ENCODE results near the gene ADARB2. TPM values are rescaled to one million over a fixed set of nuclear protein-coding genes. Genes with fewer than 3 reads are reported as not detected.
"Not testable (repeated sequence)": the region's sequence is repeated elsewhere in the genome, so short reads cannot be mapped to it uniquely, and the experiment has no call there.

Gene ADARB2
- total and polyA plus RNA-seq, 4 experiments from 2014 or later = 13.5 to 14.1 TPM; not detected in 2

GRCh38 chr10:1402016-1402770 is 335.1 kb downstream of the ADARB2 start:
- H3K36me3 ChIP-seq (ENCODE audit: insufficient read depth, low read length) = no peaks in the 10 kb centered on the region
- no peaks in the 10 kb centered on the region for H3K9me3 ChIP-seq (ENCODE audit: control insufficient read depth in 1 of 2, low read length in 2 of 2)
- POLR2A ChIA-PET (ENCODE audit: partially characterized antibody) = no interaction called here
- no peak for DNase-seq
- peaks cover 6 to 7% of the 10 kb centered on the region in 2 donors for H3K27me3 Mint-ChIP-seq
- H3K4me1 Mint-ChIP-seq = no peaks in the 10 kb centered on the region
- no peaks in the 10 kb centered on the region for H3K36me3 Mint-ChIP-seq
- intact Hi-C loops (cut with micrococcal nuclease) = no loop called here
- CTCF ChIA-PET (ENCODE audit: partially characterized antibody) = interaction anchor here (1.7 kb wide), 1 partner anchor 18 kb away, joined by 5 read pairs; no protein-coding TSS in a partner anchor
- no peaks in the 10 kb centered on the region for H3K9me3 Mint-ChIP-seq
- no peaks in the 10 kb centered on the region for H3K4me1 ChIP-seq (ENCODE audit: insufficient read depth, low read length)
- H3K27me3 ChIP-seq (ENCODE audit: insufficient read depth, low read length) = no peaks in the 10 kb centered on the region
- no peak overlapping the region for H3K4me3 ChIP-seq (ENCODE audit: low read length in 2 of 2)
- H3K4me3 Mint-ChIP-seq = no peak overlapping the region
- H3K27ac Mint-ChIP-seq = no peak overlapping the region
- no peak overlapping the region for H3K27ac ChIP-seq (ENCODE audit: low read depth, low read length)

DNA sequence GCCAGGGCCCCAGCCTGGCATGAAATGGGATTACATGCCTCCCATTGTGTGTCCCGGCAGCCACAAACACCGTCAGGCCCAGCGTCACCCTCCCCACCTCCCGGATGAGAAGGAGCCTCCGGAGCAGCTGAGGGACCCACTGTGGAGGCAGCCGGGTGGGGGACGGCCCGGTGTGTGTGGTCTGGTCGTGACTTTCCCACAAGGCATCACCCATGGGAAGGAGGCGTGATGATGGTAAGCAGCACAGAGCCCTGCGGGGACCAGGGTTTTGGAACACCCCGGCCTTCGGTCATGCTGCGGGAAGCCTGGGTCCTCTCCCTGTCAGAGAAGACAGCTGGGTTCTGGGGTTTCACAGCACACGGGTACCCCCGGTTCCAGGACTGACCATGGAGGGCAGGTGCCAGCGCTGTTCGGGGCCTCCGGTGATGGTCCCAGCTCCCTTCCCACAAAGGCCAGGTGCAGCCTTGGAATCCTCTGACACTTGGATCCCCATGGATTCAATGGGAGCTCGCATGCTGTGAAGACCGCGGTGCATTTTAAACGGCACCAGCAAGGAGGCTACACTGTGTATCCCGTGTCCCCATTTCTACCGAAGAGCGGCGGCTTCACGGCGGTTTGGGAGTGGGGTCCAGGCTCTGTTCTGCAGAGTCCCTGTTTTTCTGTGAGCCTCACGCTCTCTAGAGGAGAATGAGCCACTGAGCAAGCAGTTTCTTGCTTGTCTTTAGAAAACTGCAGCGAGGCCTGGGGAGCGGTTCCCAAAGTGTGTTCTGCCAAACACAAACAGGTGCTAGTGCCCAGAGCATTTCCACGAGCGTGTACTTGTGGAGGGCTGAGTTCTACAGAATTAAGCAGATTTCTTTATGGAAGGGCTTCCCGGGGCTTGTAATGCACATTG is 336.0 kb downstream of the ADARB2 start:
- no peak for DNase-seq
- Histone ChIP-seq H3K4me3 (ENCODE audit: low read length in 2 of 2) (no peak overlapping the region), H3K36me3 (ENCODE audit: insufficient read depth, low read length) (no peaks in the 10 kb centered on the region), H3K4me1 (ENCODE audit: insufficient read depth, low read length) (no peaks in the 10 kb centered on the region), H3K9me3 (ENCODE audit: control insufficient read depth in 1 of 2, low read length in 2 of 2) (no peaks in the 10 kb centered on the region), H3K27ac (ENCODE audit: low read depth, low read length) (no peak overlapping the region), H3K27me3 (ENCODE audit: insufficient read depth, low read length) (no peaks in the 10 kb centered on the region)
- ChIA-PET CTCF (ENCODE audit: partially characterized antibody) (no interaction called here), POLR2A (ENCODE audit: partially characterized antibody) (no interaction called here)
- H3K27me3 Mint-ChIP-seq = peaks cover 6 to 7% of the 10 kb centered on the region in 2 donors
- no peak overlapping the region for H3K27ac Mint-ChIP-seq
- no peaks in the 10 kb centered on the region for H3K4me1 Mint-ChIP-seq
- H3K9me3 Mint-ChIP-seq = no peaks in the 10 kb centered on the region
- H3K4me3 Mint-ChIP-seq = no peak overlapping the region
- intact Hi-C loops (cut with micrococcal nuclease) = no loop called here
- no peaks in the 10 kb centered on the region for H3K36me3 Mint-ChIP-seq

DNA sequence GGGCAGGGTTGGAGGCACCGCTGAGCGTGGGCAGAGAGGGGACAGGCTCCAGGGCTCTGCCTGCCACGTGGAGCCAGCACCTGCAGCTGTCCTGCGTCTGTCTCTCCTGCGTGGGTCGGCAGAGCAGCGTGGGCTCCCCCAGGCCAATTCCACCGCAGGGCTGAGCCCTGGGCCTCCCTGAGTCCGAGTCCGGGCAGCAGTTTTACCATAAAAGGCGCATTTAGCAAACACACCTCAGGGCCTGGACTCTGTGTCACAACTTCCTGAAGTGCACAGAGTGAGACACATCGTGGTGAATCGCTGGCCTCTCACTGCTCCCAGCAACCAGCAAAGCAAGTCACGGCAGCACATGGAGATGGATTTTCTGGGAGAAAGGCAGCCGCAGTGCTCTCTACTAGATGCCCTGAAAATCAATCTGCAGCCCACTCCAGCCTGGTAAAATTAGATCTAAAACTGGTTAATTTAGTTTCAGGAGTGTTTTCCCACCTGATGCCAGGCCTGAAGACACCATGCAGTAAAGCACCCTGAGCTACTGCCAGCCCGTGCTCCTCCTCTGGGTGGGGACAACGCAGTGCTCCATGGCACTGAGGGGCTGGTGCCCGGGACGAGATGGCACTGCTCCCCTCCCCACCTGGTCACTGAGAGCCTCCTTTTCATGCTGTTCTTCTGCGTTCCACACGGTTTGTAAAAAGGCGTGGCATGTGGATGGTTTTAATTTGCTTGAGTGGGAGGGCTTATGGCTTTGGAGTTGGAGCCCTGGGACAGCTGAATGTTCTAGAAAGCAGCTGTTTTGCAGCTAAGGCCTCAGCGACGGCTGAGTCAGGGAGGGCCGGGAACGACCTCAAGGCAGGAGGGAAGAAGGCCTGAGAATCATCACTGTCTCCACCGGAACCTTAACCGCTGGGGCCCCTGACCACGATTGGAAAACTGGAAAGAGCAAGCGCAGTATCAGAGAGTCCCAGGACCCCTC is 336.9 kb downstream of the ADARB2 start:
- Mint-ChIP-seq H3K27me3 (peaks cover 4 to 7% of the 10 kb centered on the region in 2 donors), H3K36me3 (no peaks in the 10 kb centered on the region), H3K4me3 (no peak overlapping the region), H3K9me3 (no peaks in the 10 kb centered on the region), H3K4me1 (no peaks in the 10 kb centered on the region), H3K27ac (no peak overlapping the region)
- Histone ChIP-seq H3K9me3 (ENCODE audit: control insufficient read depth in 1 of 2, low read length in 2 of 2) (no peaks in the 10 kb centered on the region), H3K36me3 (ENCODE audit: insufficient read depth, low read length) (no peaks in the 10 kb centered on the region), H3K27me3 (ENCODE audit: insufficient read depth, low read length) (no peaks in the 10 kb centered on the region), H3K27ac (ENCODE audit: low read depth, low read length) (no peak overlapping the region), H3K4me3 (ENCODE audit: low read length in 2 of 2) (no peak overlapping the region), H3K4me1 (ENCODE audit: insufficient read depth, low read length) (no peaks in the 10 kb centered on the region)
- ChIA-PET CTCF (ENCODE audit: partially characterized antibody) (no interaction called here), POLR2A (ENCODE audit: partially characterized antibody) (no interaction called here)
- no peak for DNase-seq
- intact Hi-C loops (cut with micrococcal nuclease) = no loop called here

- H3K4me1 ChIP-seq (ENCODE audit: insufficient read depth, low read length) = no peaks in the 10 kb centered on the region
- H3K27ac ChIP-seq (ENCODE audit: low read depth, low read length) = no peak overlapping the region
- no peaks in the 10 kb centered on the region for H3K9me3 ChIP-seq (ENCODE audit: control insufficient read depth in 1 of 2, low read length in 2 of 2)
- no peak for DNase-seq
- no peaks in the 10 kb centered on the region for H3K36me3 ChIP-seq (ENCODE audit: insufficient read depth, low read length)
- Mint-ChIP-seq H3K4me1 (no peaks in the 10 kb centered on the region), H3K9me3 (no peaks in the 10 kb centered on the region), H3K36me3 (no peaks in the 10 kb centered on the region), H3K4me3 (no peak overlapping the region), H3K27me3 (peaks cover 4 to 7% of the 10 kb centered on the region in 2 donors), H3K27ac (peak overlapping the region in 1 of 7 donors; percentile 8)
- intact Hi-C loops (cut with micrococcal nuclease) = no loop called here
- ChIA-PET POLR2A (ENCODE audit: partially characterized antibody) (no interaction called here), CTCF (ENCODE audit: partially characterized antibody) (no interaction called here)
- H3K4me3 ChIP-seq (ENCODE audit: low read length in 2 of 2) = no peak overlapping the region
- no peaks in the 10 kb centered on the region for H3K27me3 ChIP-seq (ENCODE audit: insufficient read depth, low read length)
Observed at GRCh38 chr10:1399431-1400100, 337.8 kb downstream of the ADARB2 start.

DNA sequence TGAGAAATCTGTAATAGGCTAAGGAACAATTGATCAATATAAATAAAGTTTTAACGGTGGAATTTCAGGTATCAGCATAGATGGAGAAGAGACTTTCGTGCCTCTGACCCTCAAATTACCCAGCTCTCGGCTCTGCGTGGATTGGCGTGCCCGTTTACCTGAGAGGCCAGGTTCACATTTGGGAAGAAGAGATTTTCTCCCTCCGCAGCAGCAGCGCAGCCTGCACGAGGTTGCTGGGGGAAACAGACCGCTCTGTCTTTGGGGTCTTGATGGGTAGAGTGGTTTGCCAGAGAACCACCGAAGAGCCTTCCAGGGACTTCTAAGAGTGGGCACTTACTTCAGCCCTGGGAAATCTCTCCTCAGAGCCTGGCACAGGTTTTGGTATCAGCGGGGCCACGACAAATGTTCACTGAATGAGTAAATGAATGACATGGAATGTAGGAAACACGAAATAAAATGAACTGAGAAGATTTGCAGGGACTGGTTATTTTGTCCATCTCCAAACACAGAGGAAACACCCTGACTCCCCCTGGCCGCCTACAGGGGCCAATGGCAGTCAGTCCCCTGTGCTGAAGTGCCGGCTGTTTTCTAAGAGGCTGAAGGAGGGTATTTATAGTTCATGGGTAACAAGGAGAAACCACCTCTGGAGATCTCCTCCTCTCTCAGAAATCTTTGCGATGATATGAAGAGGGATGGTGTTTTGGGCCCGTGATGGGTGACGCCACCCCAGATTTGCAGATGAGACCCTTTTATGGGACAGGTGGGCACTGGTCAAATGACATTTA is 338.5 kb downstream of the ADARB2 start:
- intact Hi-C loops (cut with micrococcal nuclease) = no loop called here
- no peaks in the 10 kb centered on the region for H3K36me3 ChIP-seq (ENCODE audit: insufficient read depth, low read length)
- no peak overlapping the region for H3K27ac Mint-ChIP-seq
- no peak for DNase-seq
- POLR2A ChIA-PET (ENCODE audit: partially characterized antibody) = no interaction called here
- H3K4me1 ChIP-seq (ENCODE audit: insufficient read depth, low read length) = no peaks in the 10 kb centered on the region
- H3K27me3 Mint-ChIP-seq = peaks cover 4 to 7% of the 10 kb centered on the region in 2 donors
- no peak overlapping the region for H3K4me3 ChIP-seq (ENCODE audit: low read length in 2 of 2)
- no peaks in the 10 kb centered on the region for H3K9me3 Mint-ChIP-seq
- H3K27me3 ChIP-seq (ENCODE audit: insufficient read depth, low read length) = no peaks in the 10 kb centered on the region
- CTCF ChIA-PET (ENCODE audit: partially characterized antibody) = no interaction called here
- no peaks in the 10 kb centered on the region for H3K4me1 Mint-ChIP-seq
- H3K27ac ChIP-seq (ENCODE audit: low read depth, low read length) = no peak overlapping the region
- H3K4me3 Mint-ChIP-seq = no peak overlapping the region
- no peaks in the 10 kb centered on the region for H3K36me3 Mint-ChIP-seq
- H3K9me3 ChIP-seq (ENCODE audit: control insufficient read depth in 1 of 2, low read length in 2 of 2) = no peaks in the 10 kb centered on the region

- H3K4me3 Mint-ChIP-seq; H3K9me3 ChIP-seq (ENCODE audit: control insufficient read depth in 1 of 2, low read length in 2 of 2); H3K4me1 Mint-ChIP-seq; H3K27ac Mint-ChIP-seq; H3K27ac ChIP-seq (ENCODE audit: low read depth, low read length); POLR2A ChIA-PET (ENCODE audit: partially characterized antibody); H3K4me3 ChIP-seq (ENCODE audit: low read length in 2 of 2); H3K9me3 Mint-ChIP-seq; CTCF ChIA-PET (ENCODE audit: partially characterized antibody); H3K27me3 Mint-ChIP-seq; H3K27me3 ChIP-seq (ENCODE audit: insufficient read depth, low read length); H3K36me3 ChIP-seq (ENCODE audit: insufficient read depth, low read length); H3K4me1 ChIP-seq (ENCODE audit: insufficient read depth, low read length); intact Hi-C loops (cut with micrococcal nuclease); DNase-seq; H3K36me3 Mint-ChIP-seq: not testable (repeated sequence)
Observed at GRCh38 chr10:1398116-1398515, 339.2 kb downstream of the ADARB2 start.
